K562 (cell line): Measurements from ENCODE around the gene FUZ. TPM values are rescaled to one million over a fixed set of nuclear protein-coding genes. Genes with fewer than 3 reads are reported as not detected.

Source experiments
- DNMT1 ChIP-seq: fragments of 450-650 bp; IDR thresholded peaks from 2 replicates; pipeline ENCODE4 v1.6.1; 2016; ENCODE audit warnings: antibody characterized with exemption, mild to moderate bottlenecking
- FIP1L1 ChIP-seq: fragments of 200-400 bp; formaldehyde crosslinking; IDR thresholded peaks from 2 replicates; pipeline ENCODE4 v1.6.1; 2018; ENCODE audit warnings: mild to moderate bottlenecking, low read depth, low read length; ENCODE audit not compliant: poor library complexity, severe bottlenecking
- FOXO4 ChIP-seq: fragments of 450-650 bp; formaldehyde crosslinking; IDR thresholded peaks from 2 replicates; pipeline ENCODE4 v1.4.0; 2020; ENCODE audit warnings: mild to moderate bottlenecking, moderate library complexity
- IFI16 ChIP-seq: fragments of 250-450 bp; sonication (Bioruptor Pico); IDR thresholded peaks from 2 replicates; pipeline ENCODE4 v2.1.2; 2022; ENCODE audit warnings: mild to moderate bottlenecking, inconsistent platforms
- IRF1 ChIP-seq: sonication (generic); formaldehyde crosslinking; IDR thresholded peaks from 2 replicates; pipeline ENCODE4 v1.8.0; 2022; ENCODE audit warnings: missing genetic modification reagents, mild to moderate bottlenecking, borderline replicate concordance
- L3MBTL2 ChIP-seq: fragments of 450-650 bp; IDR thresholded peaks from 2 replicates; pipeline ENCODE4 v1.6.1; 2016; ENCODE audit warnings: mild to moderate bottlenecking, moderate library complexity
- MECOM ChIP-seq: fragments of 250-450 bp; sonication (Bioruptor Pico); IDR thresholded peaks from 2 replicates; pipeline ENCODE4 v1.8.0; 2022; ENCODE audit warnings: inconsistent platforms
- NCOA4 ChIP-seq: fragments of 450-650 bp; IDR thresholded peaks from 2 replicates; pipeline ENCODE4 v1.6.1; 2018; ENCODE audit warnings: mild to moderate bottlenecking; ENCODE audit not compliant: partially characterized antibody
- RBM25 ChIP-seq: fragments of 200-400 bp; formaldehyde crosslinking; IDR thresholded peaks from 2 replicates; pipeline ENCODE4 v1.6.1; 2018; ENCODE audit warnings: low read length, low read depth, moderate library complexity; ENCODE audit not compliant: severe bottlenecking
- RFX5 ChIP-seq: IDR thresholded peaks from 2 replicates; pipeline ENCODE4 v1.6.1; 2011; ENCODE audit warnings: low read depth, mild to moderate bottlenecking, improper control_type of control experiment, low read length
- TAF15 ChIP-seq: fragments of 200-400 bp; formaldehyde crosslinking; IDR thresholded peaks from 2 replicates; pipeline ENCODE4 v1.6.1; 2017; ENCODE audit warnings: mild to moderate bottlenecking, low read depth, low read length, moderate library complexity
- ZBTB8A ChIP-seq: fragments of 450-650 bp; IDR thresholded peaks from 2 replicates; pipeline ENCODE4 v1.6.1; 2018; ENCODE audit warnings: mild to moderate bottlenecking, moderate library complexity; ENCODE audit not compliant: partially characterized antibody
- ZC3H11A ChIP-seq: IDR thresholded peaks from 2 replicates; pipeline ENCODE4 v1.6.1; 2012; ENCODE audit warnings: low read depth, low read length, improper control_type of control experiment
- ZNF174 ChIP-seq: fragments of 250-450 bp; sonication (Bioruptor Pico); IDR thresholded peaks from 2 replicates; pipeline ENCODE4 v1.4.0; 2020; ENCODE audit warnings: mild to moderate bottlenecking
- polyA plus RNA-seq, 8 experiments: library from polyadenylated mRNA; depleted of rRNA in 4 of 8; stranded (reverse) in 5 of 8; unstranded in 3 of 8; fragments of >200 nt; fragmentation: Nextera tagmentation in 2 of 8; fragmentation: Illumina TruSeq in 1 of 8; extraction: Ambion mirVana in 2 of 8; extraction: Trizol in 1 of 8; gene quantifications; 2 replicates each; pipeline versions ENCODE4 v1.2.1 to v1.2.3, GENCODE V29; 2011 to 2014; ENCODE audit warnings: inconsistent platforms in 1 of 8, missing spikeins in 1 of 8
- total RNA-seq, 7 experiments: library from RNA; depleted of rRNA in 6 of 7; stranded (reverse); fragments of >200 nt in 6 of 7; fragmentation: Illumina TruSeq in 2 of 7; extraction: Trizol in 2 of 7; gene quantifications; 2 replicates each; pipeline versions ENCODE4 v1.2.1 to v1.2.3, GENCODE V29; 2011 to 2021; ENCODE audit warnings: low replicate concordance in 1 of 7
- TF ChIP-seq, protein P1 (sequence below): fragments of 250-450 bp; sonication (Bioruptor Pico); IDR thresholded peaks from 2 replicates; pipeline ENCODE4 v1.5.0; 2021
- TF ChIP-seq, protein P2 (sequence below): fragments of 250-450 bp; sonication (Bioruptor Pico); IDR thresholded peaks from 2 replicates; pipeline ENCODE4 v1.4.0; 2020

FUZ gene
- total and polyA plus RNA-seq, 9 of the 15 experiments (the other 6 are each of a cell fraction or from before 2014, with no cell fraction given): 0.17 to 7.6 (median 3.6) TPM; not detected in 1

- TF ChIP-seq L3MBTL2: peak; percentile 74
- TF ChIP-seq DNMT1: no peak
- TF ChIP-seq ZNF174 (CRISPR knock-in tag): no peak
- TF ChIP-seq TAF15: no peak
- no peak for TF ChIP-seq IFI16 (CRISPR knock-in tag)
- TF ChIP-seq RFX5: no peak
- TF ChIP-seq IRF1 (CRISPR knock-in tag): no peak
- no peak for TF ChIP-seq ZC3H11A
- TF ChIP-seq, protein P1, sequence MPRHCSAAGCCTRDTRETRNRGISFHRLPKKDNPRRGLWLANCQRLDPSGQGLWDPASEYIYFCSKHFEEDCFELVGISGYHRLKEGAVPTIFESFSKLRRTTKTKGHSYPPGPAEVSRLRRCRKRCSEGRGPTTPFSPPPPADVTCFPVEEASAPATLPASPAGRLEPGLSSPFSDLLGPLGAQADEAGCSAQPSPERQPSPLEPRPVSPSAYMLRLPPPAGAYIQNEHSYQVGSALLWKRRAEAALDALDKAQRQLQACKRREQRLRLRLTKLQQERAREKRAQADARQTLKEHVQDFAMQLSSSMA (CRISPR knock-in tag): no peak; the same call in 1 of the 2 replicates
- TF ChIP-seq ZBTB8A: no peak
- TF ChIP-seq MECOM (CRISPR knock-in tag): no peak
- no peak for TF ChIP-seq NCOA4
- TF ChIP-seq FOXO4 (CRISPR knock-in tag): no peak
- no peak for TF ChIP-seq FIP1L1
- TF ChIP-seq, protein P2, sequence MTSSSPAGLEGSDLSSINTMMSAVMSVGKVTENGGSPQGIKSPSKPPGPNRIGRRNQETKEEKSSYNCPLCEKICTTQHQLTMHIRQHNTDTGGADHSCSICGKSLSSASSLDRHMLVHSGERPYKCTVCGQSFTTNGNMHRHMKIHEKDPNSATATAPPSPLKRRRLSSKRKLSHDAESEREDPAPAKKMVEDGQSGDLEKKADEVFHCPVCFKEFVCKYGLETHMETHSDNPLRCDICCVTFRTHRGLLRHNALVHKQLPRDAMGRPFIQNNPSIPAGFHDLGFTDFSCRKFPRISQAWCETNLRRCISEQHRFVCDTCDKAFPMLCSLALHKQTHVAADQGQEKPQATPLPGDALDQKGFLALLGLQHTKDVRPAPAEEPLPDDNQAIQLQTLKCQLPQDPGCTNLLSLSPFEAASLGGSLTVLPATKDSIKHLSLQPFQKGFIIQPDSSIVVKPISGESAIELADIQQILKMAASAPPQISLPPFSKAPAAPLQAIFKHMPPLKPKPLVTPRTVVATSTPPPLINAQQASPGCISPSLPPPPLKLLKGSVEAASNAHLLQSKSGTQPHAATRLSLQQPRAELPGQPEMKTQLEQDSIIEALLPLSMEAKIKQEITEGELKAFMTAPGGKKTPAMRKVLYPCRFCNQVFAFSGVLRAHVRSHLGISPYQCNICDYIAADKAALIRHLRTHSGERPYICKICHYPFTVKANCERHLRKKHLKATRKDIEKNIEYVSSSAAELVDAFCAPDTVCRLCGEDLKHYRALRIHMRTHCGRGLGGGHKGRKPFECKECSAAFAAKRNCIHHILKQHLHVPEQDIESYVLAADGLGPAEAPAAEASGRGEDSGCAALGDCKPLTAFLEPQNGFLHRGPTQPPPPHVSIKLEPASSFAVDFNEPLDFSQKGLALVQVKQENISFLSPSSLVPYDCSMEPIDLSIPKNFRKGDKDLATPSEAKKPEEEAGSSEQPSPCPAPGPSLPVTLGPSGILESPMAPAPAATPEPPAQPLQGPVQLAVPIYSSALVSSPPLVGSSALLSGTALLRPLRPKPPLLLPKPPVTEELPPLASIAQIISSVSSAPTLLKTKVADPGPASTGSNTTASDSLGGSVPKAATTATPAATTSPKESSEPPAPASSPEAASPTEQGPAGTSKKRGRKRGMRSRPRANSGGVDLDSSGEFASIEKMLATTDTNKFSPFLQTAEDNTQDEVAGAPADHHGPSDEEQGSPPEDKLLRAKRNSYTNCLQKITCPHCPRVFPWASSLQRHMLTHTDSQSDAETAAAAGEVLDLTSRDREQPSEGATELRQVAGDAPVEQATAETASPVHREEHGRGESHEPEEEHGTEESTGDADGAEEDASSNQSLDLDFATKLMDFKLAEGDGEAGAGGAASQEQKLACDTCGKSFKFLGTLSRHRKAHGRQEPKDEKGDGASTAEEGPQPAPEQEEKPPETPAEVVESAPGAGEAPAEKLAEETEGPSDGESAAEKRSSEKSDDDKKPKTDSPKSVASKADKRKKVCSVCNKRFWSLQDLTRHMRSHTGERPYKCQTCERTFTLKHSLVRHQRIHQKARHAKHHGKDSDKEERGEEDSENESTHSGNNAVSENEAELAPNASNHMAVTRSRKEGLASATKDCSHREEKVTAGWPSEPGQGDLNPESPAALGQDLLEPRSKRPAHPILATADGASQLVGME: no peak
- no peak for TF ChIP-seq RBM25
Observed at GRCh38 chr19:49850487-49851342, 37.6 kb upstream of the FUZ start, which contains the start of gene PTOV1 (continued).
